K562 (cell line): ENCODE measurements around the gene CASP9. TPM values are rescaled to one million over a fixed set of nuclear protein-coding genes. Genes with fewer than 3 reads are reported as not detected.
A peak's percentile ranks its signal among the peaks of the same experiment; 100 is the strongest.

Experiments used
- BCL6 ChIP-seq: fragments of 250-450 bp; sonication (Bioruptor Pico); IDR thresholded peaks from 2 replicates; pipeline ENCODE4 v1.4.0; 2020
- CTBP1 ChIP-seq: fragments of 450-650 bp; IDR thresholded peaks from 2 replicates; pipeline ENCODE4 v1.6.1; 2016; ENCODE audit warnings: borderline replicate concordance
- GTF2B ChIP-seq: IDR thresholded peaks from 2 replicates; pipeline ENCODE4 v1.6.1; 2011; ENCODE audit not compliant: insufficient read length; ENCODE audit errors: extremely low read depth
- HDGF ChIP-seq: fragments of 450-650 bp; IDR thresholded peaks from 2 replicates; pipeline ENCODE4 v1.6.1; 2016
- HMG20A ChIP-seq: fragments of 450-650 bp; formaldehyde crosslinking; conservative IDR thresholded peaks from 2 replicates; pipeline ENCODE4 v1.4.0; 2020; ENCODE audit warnings: mild to moderate bottlenecking, mixed read lengths
- MAX ChIP-seq: sonication (generic); formaldehyde crosslinking; IDR thresholded peaks from 2 replicates; pipeline ENCODE4 v1.9.0; 2022; ENCODE audit warnings: mild to moderate bottlenecking, missing genetic modification reagents
- NCOA1 ChIP-seq: fragments of 450-650 bp; IDR thresholded peaks from 2 replicates; pipeline ENCODE4 v1.6.1; 2016; ENCODE audit warnings: low read depth
- RCOR1 ChIP-seq, 2 experiments: IDR thresholded peaks; 2 replicates each; pipeline ENCODE4 v1.6.1; 2012; ENCODE audit warnings: low read depth in 2 of 2, low read length in 2 of 2, borderline replicate concordance in 1 of 2, improper control_type of control experiment in 1 of 2
- SMARCA5 ChIP-seq: fragments of 450-650 bp; IDR thresholded peaks from 2 replicates; pipeline ENCODE4 v1.6.1; 2016
- ZEB2 ChIP-seq: fragments of 450-650 bp; IDR thresholded peaks from 2 replicates; pipeline ENCODE4 v1.6.1; 2016
- ZNF121 ChIP-seq: sonication (generic); formaldehyde crosslinking; conservative IDR thresholded peaks from 2 replicates; pipeline ENCODE4 v1.8.0; 2022; ENCODE audit warnings: missing genetic modification reagents
- ZNF239 ChIP-seq: fragments of 250-450 bp; sonication (Bioruptor Pico); IDR thresholded peaks from 2 replicates; pipeline ENCODE4 v1.4.0; 2020; ENCODE audit warnings: mild to moderate bottlenecking
- ZNF263 ChIP-seq: sonication (generic); formaldehyde crosslinking; IDR thresholded peaks from 2 replicates; pipeline ENCODE4 v1.8.0; 2022; ENCODE audit warnings: mild to moderate bottlenecking, missing genetic modification reagents, borderline replicate concordance
- ZNF280A ChIP-seq: fragments of 450-650 bp; IDR thresholded peaks from 2 replicates; pipeline ENCODE4 v1.6.1; 2018; ENCODE audit warnings: mild to moderate bottlenecking, low read depth; ENCODE audit not compliant: partially characterized antibody
- polyA plus RNA-seq, 8 experiments: library from polyadenylated mRNA; depleted of rRNA in 4 of 8; stranded (reverse) in 5 of 8; unstranded in 3 of 8; fragments of >200 nt; fragmentation: Nextera tagmentation in 2 of 8; fragmentation: Illumina TruSeq in 1 of 8; extraction: Ambion mirVana in 2 of 8; extraction: Trizol in 1 of 8; gene quantifications; 2 replicates each; pipeline versions ENCODE4 v1.2.1 to v1.2.3, GENCODE V29; 2011 to 2014; ENCODE audit warnings: inconsistent platforms in 1 of 8, missing spikeins in 1 of 8
- total RNA-seq, 7 experiments: library from RNA; depleted of rRNA in 6 of 7; stranded (reverse); fragments of >200 nt in 6 of 7; fragmentation: Illumina TruSeq in 2 of 7; extraction: Trizol in 2 of 7; gene quantifications; 2 replicates each; pipeline versions ENCODE4 v1.2.1 to v1.2.3, GENCODE V29; 2011 to 2021; ENCODE audit warnings: low replicate concordance in 1 of 7
- TF ChIP-seq, protein P1 (sequence below), 2 experiments: fragments of 450-650 bp; IDR thresholded peaks; 2 replicates each; pipeline ENCODE4 v1.6.1; 2016
- TF ChIP-seq, protein P2 (sequence below): IDR thresholded peaks from 2 replicates; pipeline ENCODE4 v1.6.1; 2011; ENCODE audit warnings: borderline replicate concordance, low read depth, mild to moderate bottlenecking, moderate library complexity, low read length; ENCODE audit not compliant: insufficient read depth, poor library complexity, severe bottlenecking
- TF ChIP-seq, protein P3 (sequence below): sonication (generic); formaldehyde crosslinking; IDR thresholded peaks from 2 replicates; pipeline ENCODE4 v1.8.0; 2022; ENCODE audit warnings: mild to moderate bottlenecking, missing genetic modification reagents
- TF ChIP-seq, protein P4 (sequence below): fragments of 250-450 bp; sonication (Bioruptor Pico); IDR thresholded peaks from 2 replicates; pipeline ENCODE4 v1.4.0; 2020; ENCODE audit warnings: mild to moderate bottlenecking, moderate library complexity

Gene CASP9
- total and polyA plus RNA-seq, 9 of the 15 experiments (the other 6 are each of a cell fraction or from before 2014, with no cell fraction given): 10.8 to 54.1 (median 30.7) TPM

GRCh38 chr1:15542388-15543250, 18.6 kb upstream of the CASP9 start (continued):
- TF ChIP-seq ZNF280A (peak; percentile 8), RCOR1 (IDR thresholded peaks at IDR 0.05; ENCODE audit: borderline replicate concordance in 1 of 2, low read depth in 2 of 2, low read length in 2 of 2) (no peak), MAX (CRISPR knock-in tag) (no peak), HDGF (no peak), GTF2B (no peak), SMARCA5 (0 out of 2 replicates have a peak, but pooled peaks have one; percentile 33), ZNF121 (CRISPR knock-in tag) (peak; percentile 100), ZEB2 (no peak), ZNF263 (no peak), HMG20A (CRISPR knock-in tag) (no peak), BCL6 (CRISPR knock-in tag) (no peak), NCOA1 (no peak), CTBP1 (no peak), ZNF239 (no peak)
- TF ChIP-seq, protein P1, sequence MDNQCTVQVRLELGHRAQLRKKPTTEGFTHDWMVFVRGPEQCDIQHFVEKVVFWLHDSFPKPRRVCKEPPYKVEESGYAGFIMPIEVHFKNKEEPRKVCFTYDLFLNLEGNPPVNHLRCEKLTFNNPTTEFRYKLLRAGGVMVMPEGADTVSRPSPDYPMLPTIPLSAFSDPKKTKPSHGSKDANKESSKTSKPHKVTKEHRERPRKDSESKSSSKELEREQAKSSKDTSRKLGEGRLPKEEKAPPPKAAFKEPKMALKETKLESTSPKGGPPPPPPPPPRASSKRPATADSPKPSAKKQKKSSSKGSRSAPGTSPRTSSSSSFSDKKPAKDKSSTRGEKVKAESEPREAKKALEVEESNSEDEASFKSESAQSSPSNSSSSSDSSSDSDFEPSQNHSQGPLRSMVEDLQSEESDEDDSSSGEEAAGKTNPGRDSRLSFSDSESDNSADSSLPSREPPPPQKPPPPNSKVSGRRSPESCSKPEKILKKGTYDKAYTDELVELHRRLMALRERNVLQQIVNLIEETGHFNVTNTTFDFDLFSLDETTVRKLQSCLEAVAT (IDR thresholded peaks at IDR 0.05): no peak
- TF ChIP-seq, protein P2, sequence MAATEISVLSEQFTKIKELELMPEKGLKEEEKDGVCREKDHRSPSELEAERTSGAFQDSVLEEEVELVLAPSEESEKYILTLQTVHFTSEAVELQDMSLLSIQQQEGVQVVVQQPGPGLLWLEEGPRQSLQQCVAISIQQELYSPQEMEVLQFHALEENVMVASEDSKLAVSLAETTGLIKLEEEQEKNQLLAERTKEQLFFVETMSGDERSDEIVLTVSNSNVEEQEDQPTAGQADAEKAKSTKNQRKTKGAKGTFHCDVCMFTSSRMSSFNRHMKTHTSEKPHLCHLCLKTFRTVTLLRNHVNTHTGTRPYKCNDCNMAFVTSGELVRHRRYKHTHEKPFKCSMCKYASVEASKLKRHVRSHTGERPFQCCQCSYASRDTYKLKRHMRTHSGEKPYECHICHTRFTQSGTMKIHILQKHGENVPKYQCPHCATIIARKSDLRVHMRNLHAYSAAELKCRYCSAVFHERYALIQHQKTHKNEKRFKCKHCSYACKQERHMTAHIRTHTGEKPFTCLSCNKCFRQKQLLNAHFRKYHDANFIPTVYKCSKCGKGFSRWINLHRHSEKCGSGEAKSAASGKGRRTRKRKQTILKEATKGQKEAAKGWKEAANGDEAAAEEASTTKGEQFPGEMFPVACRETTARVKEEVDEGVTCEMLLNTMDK: no peak
- TF ChIP-seq, protein P3, sequence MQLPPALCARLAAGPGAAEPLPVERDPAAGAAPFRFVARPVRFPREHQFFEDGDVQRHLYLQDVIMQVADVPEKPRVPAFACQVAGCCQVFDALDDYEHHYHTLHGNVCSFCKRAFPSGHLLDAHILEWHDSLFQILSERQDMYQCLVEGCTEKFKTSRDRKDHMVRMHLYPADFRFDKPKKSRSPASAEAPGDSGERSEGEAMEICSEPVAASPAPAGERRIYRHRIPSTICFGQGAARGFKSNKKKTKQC: peak; percentile 21; the same call in 1 of the 2 replicates
- TF ChIP-seq, protein P4, sequence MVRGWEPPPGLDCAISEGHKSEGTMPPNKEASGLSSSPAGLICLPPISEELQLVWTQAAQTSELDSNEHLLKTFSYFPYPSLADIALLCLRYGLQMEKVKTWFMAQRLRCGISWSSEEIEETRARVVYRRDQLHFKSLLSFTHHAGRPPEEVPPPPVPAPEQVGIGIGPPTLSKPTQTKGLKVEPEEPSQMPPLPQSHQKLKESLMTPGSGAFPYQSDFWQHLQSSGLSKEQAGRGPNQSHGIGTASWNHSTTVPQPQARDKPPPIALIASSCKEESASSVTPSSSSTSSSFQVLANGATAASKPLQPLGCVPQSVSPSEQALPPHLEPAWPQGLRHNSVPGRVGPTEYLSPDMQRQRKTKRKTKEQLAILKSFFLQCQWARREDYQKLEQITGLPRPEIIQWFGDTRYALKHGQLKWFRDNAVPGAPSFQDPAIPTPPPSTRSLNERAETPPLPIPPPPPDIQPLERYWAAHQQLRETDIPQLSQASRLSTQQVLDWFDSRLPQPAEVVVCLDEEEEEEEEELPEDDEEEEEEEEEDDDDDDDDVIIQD (CRISPR knock-in tag): no peak
